NCI-H748 (cell line): ENCODE measurements around the gene DIRAS2.
"Not testable (repeated sequence)": the region's sequence is repeated elsewhere in the genome, so short reads cannot be mapped to it uniquely, and the experiment has no call there.

Experiments
- DNase-seq: peaks from one replicate; lab custom pipeline; 2025; ENCODE audit not compliant: unreplicated experiment; lab: John Stamatoyannopoulos, UW

Gene DIRAS2

DNA sequence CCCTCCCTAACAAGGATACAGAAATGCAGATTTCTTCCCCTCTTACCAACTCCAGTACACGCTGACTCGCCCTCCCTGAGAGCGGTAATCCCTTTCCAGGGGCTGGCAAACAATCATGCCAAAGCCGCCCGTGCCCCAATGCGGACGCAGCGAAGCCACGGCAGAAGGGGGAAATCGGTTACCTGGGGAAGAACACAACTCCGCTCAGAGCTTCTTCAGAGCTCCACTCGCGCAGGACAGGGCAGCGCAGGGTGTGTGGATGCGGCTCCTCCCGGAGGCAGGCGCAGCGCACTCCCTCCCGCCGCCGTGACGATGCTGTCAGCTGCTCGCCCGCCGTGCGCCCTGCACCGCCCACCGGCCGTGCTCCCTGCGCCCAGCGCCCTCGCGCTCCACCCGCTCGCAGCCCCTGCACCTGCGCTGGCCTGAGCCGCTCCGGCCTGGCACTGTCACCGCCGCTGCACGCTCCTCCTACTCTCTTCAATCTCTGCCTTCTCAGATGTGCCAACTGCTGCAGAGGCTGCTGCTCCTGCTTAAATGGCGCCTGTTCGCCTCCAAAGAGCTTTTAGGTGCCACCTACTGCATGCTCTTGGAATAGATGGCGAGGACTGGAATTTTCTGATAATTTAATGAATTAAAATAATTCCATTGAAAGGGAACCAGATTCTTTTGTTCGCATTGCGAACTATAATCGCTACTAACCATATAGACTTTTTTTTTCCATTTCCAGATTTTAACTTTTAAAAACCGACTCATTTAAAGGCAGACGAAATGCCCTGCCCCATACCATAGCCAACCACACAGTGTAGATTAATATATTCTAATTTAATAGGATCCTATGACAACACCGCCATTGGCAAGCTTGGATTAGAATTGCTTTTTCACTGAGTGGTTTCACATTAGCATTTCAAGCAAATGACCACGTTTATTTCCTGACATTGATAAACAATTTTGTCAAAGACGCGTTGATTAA is at the start of gene DIRAS2:
TSS of gene DIRAS2 (minus strand) at position 255 of the 970 bp plus-strand sequence. CDS start 28,997 bp downstream, outside the sequence.
- DNase-seq = peak; percentile 99

GRCh38 chr9:90684736-90685135 is 42.1 kb upstream of the DIRAS2 start:
- DNase-seq = no peak

DNA sequence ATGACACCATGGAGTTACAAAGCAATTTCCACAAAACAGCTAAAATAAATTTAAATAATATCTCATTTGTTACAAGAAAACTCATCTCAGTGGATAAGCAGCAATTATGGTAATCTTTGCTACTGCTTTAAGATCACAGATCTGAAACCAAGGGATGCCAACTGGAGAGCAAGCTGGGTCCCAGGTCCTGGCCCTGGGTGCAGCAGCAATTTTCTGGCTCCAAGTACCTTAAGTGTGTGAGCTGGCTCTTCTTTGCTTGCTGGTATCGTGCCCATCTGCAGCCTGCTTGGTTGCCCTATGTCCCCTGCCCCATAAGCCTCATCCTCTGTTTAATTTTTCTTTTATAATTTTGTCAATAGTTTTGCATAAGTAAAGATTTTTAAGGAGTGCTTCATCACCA is 41.5 kb upstream of the DIRAS2 start:
- peak; percentile 69 for DNase-seq

DNA sequence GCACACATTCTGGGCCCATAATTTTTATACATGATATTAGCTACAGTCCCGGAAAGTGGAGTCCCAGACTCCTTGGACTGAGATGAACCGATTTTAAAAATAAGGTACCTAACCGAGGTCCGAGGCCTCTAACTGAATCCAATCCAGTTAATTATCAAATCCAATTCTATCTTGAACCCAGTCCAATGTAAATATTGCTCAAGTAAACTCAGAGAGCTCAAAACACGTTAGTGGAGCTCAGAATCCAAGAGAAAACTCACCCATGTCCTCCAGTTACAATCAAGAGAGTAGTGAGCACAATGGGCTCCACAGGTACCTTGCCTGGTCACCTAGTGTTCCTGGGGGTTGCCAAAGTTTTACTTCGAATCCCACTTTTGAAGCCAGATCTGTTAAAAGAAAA is 37.9 kb upstream of the DIRAS2 start:
- DNase-seq = peak; percentile 67

GRCh38 chr9:90665072-90665471 is 22.4 kb upstream of the DIRAS2 start:
- DNase-seq = peak; percentile 25

GRCh38 chr9:90659650-90660364 is 17.2 kb upstream of the DIRAS2 start:
- DNase-seq = no peak

GRCh38 chr9:90658783-90659182 is 16.2 kb upstream of the DIRAS2 start:
- no peak for DNase-seq

- DNase-seq = no peak
These were observed 15.6 kb upstream of the DIRAS2 start for GRCh38 chr9:90658181-90658580.

DNA sequence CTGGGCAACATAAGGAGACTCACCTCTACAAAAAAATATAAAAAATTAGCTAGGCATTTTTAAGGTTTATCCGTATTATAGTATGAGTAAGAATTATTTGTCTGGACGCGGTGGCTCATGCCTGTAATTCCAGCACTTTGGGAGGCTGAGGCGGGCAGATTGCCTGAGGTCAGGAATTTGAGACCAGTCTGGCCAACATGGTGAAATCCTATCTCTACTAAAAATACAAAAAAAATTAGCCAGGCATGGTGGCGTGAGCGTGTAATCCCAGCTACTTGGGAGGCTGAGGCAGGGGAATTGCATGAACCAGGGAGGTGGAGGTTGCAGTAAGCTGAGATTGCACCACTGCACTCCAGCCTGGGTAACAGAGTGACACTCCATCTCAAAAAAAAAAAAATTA is 14.3 kb upstream of the DIRAS2 start:
- DNase-seq = not testable (repeated sequence)

DNA sequence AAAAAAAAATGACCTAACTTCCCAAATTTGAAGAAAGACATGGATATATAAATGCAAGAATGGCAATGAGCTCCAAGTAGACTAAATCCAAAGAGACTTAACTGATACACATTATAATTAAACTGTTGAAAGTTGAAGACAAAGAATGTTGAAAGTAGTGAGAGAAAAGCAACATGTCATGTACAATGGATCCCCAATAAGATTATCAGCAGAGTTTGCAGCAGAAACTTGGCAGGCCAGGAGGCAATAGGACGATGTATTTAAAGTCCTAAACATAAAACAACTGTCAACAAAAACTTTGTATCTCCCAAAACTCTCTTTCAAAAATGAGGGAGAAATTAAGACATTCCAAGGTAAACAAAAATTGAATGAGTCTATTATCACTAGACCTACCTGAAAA is 8.6 kb upstream of the DIRAS2 start:
- no peak for DNase-seq

DNA sequence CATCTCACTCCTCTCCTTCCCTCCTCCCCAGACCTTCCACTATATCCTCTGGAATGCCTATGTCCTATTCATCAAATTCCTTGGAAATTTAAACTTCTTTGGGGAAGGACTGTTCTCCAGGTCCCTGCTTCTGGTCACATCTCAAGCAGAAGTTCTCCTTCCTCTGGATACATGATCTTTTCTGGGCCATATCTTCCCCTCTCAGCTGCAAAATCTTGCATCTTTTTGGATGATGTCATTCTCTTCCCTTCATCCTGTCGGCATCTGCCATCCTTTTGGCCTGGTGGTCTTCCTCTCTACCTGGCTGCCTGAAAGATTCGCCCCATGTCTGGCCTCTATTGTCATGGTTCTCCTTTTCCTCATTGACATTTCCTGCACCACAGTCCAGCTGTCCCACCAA is 5.2 kb upstream of the DIRAS2 start:
- DNase-seq = no peak

- DNase-seq = peak; percentile 80
These were observed 3.1 kb upstream of the DIRAS2 start for GRCh38 chr9:90645721-90646120.

DNA sequence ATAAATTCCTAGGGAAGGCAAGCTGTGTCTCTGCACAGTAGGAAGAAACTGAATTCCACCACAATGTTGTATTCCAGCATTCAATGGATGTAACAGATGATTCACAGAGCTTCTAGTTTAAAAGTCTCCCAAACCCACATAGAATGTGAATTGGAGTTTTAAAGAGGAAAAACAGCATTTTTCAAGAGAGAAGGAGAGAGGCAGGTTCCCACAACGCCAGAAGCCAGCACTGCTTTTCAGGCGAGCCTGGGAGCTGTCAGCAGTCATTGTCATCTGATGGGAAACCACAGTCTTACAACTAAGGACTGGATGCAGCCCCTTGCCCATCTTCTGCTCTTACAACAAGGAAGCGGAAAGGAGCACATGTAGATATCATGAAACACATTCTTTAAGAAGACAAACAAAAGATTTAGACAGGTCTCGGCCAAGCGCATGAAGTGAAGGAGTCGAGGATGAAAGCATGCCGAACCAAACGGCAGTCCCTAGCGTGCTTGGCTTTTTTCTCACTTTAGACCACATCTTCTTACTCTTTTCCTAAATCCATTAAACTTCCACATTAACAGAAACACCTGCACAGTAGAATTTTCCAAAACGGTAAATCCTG is 638 bp downstream of the DIRAS2 start:
- DNase-seq = peak; percentile 55

- DNase-seq = no peak
These were observed 1.5 kb downstream of the DIRAS2 start for GRCh38 chr9:90641086-90641485.

DNA sequence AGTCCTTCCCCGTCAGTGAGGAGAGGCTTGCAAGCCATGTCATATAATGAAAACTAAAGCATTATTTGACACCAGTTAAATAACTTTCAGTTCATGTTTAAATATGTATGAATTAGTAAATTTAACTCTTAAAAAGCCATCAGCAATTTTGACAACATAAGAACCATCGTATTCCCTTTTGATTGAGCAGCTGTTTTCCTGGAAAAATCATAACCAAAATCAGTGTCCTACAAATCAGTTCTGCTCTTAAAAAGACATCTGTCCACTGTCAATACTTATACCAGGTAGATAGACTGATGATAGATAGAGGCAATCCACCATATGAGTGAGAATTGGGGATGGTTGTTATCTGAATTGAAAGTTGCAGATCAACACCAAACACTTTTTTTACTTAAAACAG is 2.3 kb downstream of the DIRAS2 start:
- peak; percentile 30 for DNase-seq

- DNase-seq = no peak
These were observed 5.0 kb downstream of the DIRAS2 start for GRCh38 chr9:90637626-90638025.

DNA sequence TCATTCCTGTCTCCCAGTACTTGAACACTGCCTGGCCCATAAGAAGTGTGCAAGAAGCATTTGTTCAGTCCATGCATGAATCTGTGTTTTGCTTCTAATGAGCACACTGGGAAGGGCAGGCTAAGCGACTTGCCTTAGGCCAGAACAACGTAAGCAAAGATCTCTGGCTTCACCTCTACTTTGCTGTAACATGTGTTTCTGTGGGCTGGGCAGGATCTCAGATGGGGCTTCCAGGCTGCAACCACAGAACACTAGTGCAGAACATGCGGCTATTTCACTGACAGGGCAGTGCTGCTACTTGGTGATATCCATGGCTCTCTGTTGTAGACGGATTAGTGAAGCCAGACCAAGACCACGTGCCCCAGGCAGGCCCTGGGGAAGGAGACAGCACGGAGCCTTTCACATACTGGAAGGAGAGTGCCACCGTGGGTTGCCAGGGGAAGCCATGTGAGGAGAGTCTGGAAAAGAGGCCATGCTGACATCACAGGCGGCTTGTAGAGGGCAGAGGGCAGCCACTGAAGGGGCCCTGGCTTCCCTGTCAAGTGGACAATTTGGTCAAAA is 9.9 kb downstream of the DIRAS2 start:
- DNase-seq = no peak

- DNase-seq = no peak
These were observed 10.7 kb downstream of the DIRAS2 start for GRCh38 chr9:90631964-90632363.

DNA sequence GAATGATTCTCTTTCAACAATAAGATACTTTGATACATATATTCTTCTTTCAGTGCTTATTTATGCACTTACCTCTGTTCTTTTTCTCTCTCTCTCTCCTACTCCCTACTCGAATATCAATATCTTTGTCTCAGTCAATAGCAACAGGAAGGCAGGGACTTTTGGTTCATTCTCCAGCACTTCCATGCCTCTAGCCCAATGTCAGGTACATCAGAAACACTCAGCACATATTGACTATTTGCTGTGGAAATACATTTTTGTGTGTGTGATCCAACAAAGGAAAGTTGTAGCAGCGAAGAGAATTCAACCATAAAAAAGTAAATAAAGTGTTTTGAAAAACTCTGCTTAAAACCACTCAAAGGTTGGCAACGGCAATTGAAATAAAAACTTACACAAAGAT is 12.6 kb downstream of the DIRAS2 start:
- no peak for DNase-seq

GRCh38 chr9:90629354-90629753 is 13.3 kb downstream of the DIRAS2 start:
- no peak for DNase-seq

DNA sequence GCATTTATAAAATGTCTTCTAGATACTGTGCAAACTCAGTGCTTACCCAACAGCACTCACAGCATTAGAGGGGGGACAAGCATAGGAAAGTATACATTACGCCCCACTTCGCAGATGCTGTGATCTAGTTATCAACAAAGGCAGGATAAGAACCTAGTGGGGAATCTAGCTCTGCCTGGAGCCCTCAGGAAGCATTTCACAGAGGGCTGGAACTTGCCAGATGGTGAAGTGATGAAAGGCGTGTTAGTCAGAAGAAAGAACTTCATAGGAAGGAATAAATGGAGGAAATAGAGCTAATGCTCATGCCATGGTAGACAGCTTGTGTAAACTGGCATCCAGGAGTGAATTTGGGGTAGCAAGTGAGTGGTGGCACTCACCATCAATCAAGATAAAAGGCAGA is 25.8 kb downstream of the DIRAS2 start:
- DNase-seq = no peak
